Gastrocnemius medialis (tissue), 4 donors: Measurements from ENCODE around the gene MRPL45. TPM values are rescaled to one million over a fixed set of nuclear protein-coding genes. Genes with fewer than 3 reads are reported as not detected.

Source experiments
- ATAC-seq, 2 donors: fragments of 150-250 bp; one replicate each; pipeline ENCODE4 v1.9.1; 2016
- DNase-seq, 2 donors: peaks; one replicate each; pipeline ENCODE4 v3.0.0-alpha.2; 2019
- H3K27ac ChIP-seq, 4 donors: fragments of 200-600 bp; sonication (generic); 1 replicate in 1 of 4; 2 replicates in 3 of 4; pipeline ENCODE4 v1.5.1; 2016 to 2018; ENCODE audit warnings: mild to moderate bottlenecking in 2 of 4, moderate library complexity in 1 of 4
- H3K27me3 ChIP-seq, 3 donors: fragments of 200-600 bp; sonication (generic) in 2 of 3; 1 replicate in 1 of 3; 2 replicates in 2 of 3; pipeline versions ENCODE4 v1.5.1 to v1.6.0; 2016 to 2019; ENCODE audit warnings: mild to moderate bottlenecking in 1 of 3, moderate library complexity in 1 of 3
- H3K36me3 ChIP-seq, 2 donors: fragments of 200-600 bp; sonication (generic) in 1 of 2; one replicate each; pipeline ENCODE4 v1.5.1; 2017 to 2018
- H3K4me1 ChIP-seq, 2 donors: fragments of 200-600 bp; sonication (generic) in 1 of 2; one replicate each; pipeline ENCODE4 v1.5.1; 2016 to 2017; ENCODE audit warnings: mild to moderate bottlenecking in 2 of 2
- H3K4me3 ChIP-seq, 4 donors: fragments of 200-600 bp; sonication (generic) in 3 of 4; 1 replicate in 1 of 4; 2 replicates in 3 of 4; pipeline ENCODE4 v1.5.1; 2016 to 2019; ENCODE audit warnings: mild to moderate bottlenecking in 2 of 4
- H3K9me3 ChIP-seq, 3 donors: fragments of 200-600 bp; sonication (generic) in 2 of 3; 1 replicate in 1 of 3; 2 replicates in 2 of 3; pipeline ENCODE4 v1.5.1; 2016 to 2019
- CTCF ChIP-seq, 5 experiments: fragments of 450-650 bp in 3 of 5; fragments of 200-600 bp in 2 of 5; sonication (generic) in 2 of 5; IDR thresholded peaks in 4 of 5; conservative IDR thresholded peaks in 1 of 5; 1 replicate in 4 of 5; 2 replicates in 1 of 5; pipeline ENCODE4 v1.5.1; 2016 to 2019; ENCODE audit warnings: antibody characterized with exemption in 5 of 5, mild to moderate bottlenecking in 3 of 5, moderate library complexity in 3 of 5
- POLR2A ChIP-seq, 2 donors: fragments of 450-650 bp; IDR thresholded peaks; one replicate each; pipeline ENCODE4 v1.6.1; 2017; ENCODE audit warnings: antibody characterized with exemption in 2 of 2, mild to moderate bottlenecking in 2 of 2, moderate library complexity in 2 of 2
- in situ Hi-C, 4 donors: fragments of 200-750 bp; cut with MboI; loops; one replicate each; pipeline versions ENCODE4 v1.15.0 to v1.8.0; 2017; ENCODE audit warnings: low sequenced_read_pairs in 4 of 4
- intact Hi-C: fragments of 100-400 bp; cut with DNase I; formaldehyde crosslinking; loops from one replicate; pipeline ENCODE4 v1.15.1; 2023; ENCODE audit warnings: low total_unique reads
- total RNA-seq, 4 donors: library from RNA; depleted of rRNA; stranded (reverse); fragments of >200 nt; gene quantifications; one replicate each; pipeline versions ENCODE4 v1.1.0 to v1.2.3, GENCODE V29; 2016

MRPL45 gene
- total RNA-seq, 4 donors from 2014 or later: 48.3 to 64.6 (median 51.2) TPM

- Histone ChIP-seq H3K4me1 (no peaks in the 10 kb centered on the region), H3K36me3 (no peaks in the 10 kb centered on the region), H3K27ac (no peak overlapping the region), H3K9me3 (no peaks in the 10 kb centered on the region), H3K27me3 (no peaks in the 10 kb centered on the region), H3K4me3 (no peak overlapping the region)
- intact Hi-C loops (no loop called here), in situ Hi-C loops (no loop called here)
- DNase-seq (no peak), ATAC-seq (no peak)
- TF ChIP-seq POLR2A (IDR thresholded peaks at IDR 0.05) (no peak), CTCF (IDR thresholded peaks at IDR 0.05 in 4 of 5, conservative IDR thresholded peaks at IDR 0.05 in 1 of 5) (no peak)
These were observed 41.1 kb downstream of the MRPL45 start for GRCh38 chr17:38338053-38338452.

GRCh38 chr17:38338535-38338934 lies 41.6 kb downstream of the MRPL45 start:
- in situ Hi-C loops: no loop called here

GRCh38 chr17:38339891-38340290 lies 42.9 kb downstream of the MRPL45 start:
- in situ Hi-C loops: loop anchor here in 1 of 4 donors (5.0 kb wide), 1 partner anchor 77 kb away; no protein-coding TSS in a partner anchor

More at GRCh38 chr17:38338535-38338934, 41.6 kb downstream of the MRPL45 start:
- TF ChIP-seq POLR2A (IDR thresholded peaks at IDR 0.05) (no peak), CTCF (IDR thresholded peaks at IDR 0.05 in 4 of 5, conservative IDR thresholded peaks at IDR 0.05 in 1 of 5) (no peak)
- Histone ChIP-seq H3K9me3 (no peaks in the 10 kb centered on the region), H3K4me3 (no peak overlapping the region), H3K27me3 (no peaks in the 10 kb centered on the region), H3K27ac (no peak overlapping the region), H3K4me1 (no peaks in the 10 kb centered on the region), H3K36me3 (no peaks in the 10 kb centered on the region)
- no peak for DNase-seq
- intact Hi-C loops: no loop called here
- no peak for ATAC-seq

GRCh38 chr17:38341035-38341721 lies 44.2 kb downstream of the MRPL45 start:
- no peak overlapping the region for H3K4me3 ChIP-seq

More at GRCh38 chr17:38339891-38340290, 42.9 kb downstream of the MRPL45 start:
- DNase-seq (no peak), ATAC-seq (no peak)
- no peaks in the 10 kb centered on the region for H3K27me3 ChIP-seq
- H3K27ac ChIP-seq: no peak overlapping the region
- no peak for TF ChIP-seq POLR2A (IDR thresholded peaks at IDR 0.05)
- no peak for TF ChIP-seq CTCF (IDR thresholded peaks at IDR 0.05 in 4 of 5, conservative IDR thresholded peaks at IDR 0.05 in 1 of 5)
- no peak overlapping the region for H3K4me3 ChIP-seq
- intact Hi-C loops: no loop called here
- no peaks in the 10 kb centered on the region for H3K4me1 ChIP-seq
- H3K9me3 ChIP-seq: no peaks in the 10 kb centered on the region
- H3K36me3 ChIP-seq: no peaks in the 10 kb centered on the region

More at GRCh38 chr17:38341035-38341721, 44.2 kb downstream of the MRPL45 start:
- in situ Hi-C loops (loop anchor here in 1 of 4 donors (5.0 kb wide), 1 partner anchor 76 kb away; no protein-coding TSS in a partner anchor), intact Hi-C loops (no loop called here)
- no peaks in the 10 kb centered on the region for H3K36me3 ChIP-seq
- TF ChIP-seq POLR2A (IDR thresholded peaks at IDR 0.05) (no peak), CTCF (IDR thresholded peaks at IDR 0.05 in 4 of 5, conservative IDR thresholded peaks at IDR 0.05 in 1 of 5) (no peak)
- no peak for DNase-seq
- H3K27me3 ChIP-seq: no peaks in the 10 kb centered on the region
- no peaks in the 10 kb centered on the region for H3K4me1 ChIP-seq
- no peaks in the 10 kb centered on the region for H3K9me3 ChIP-seq
- no peak overlapping the region for H3K27ac ChIP-seq
- no peak for ATAC-seq
